CD4-positive, alpha-beta T cell treated with Interleukin-15 for 1 hour (primary cell): ENCODE results near the gene GPR25.

Source experiments
- DNase-seq: peaks from one replicate; pipeline ENCODE4 v3.0.0-alpha.2; 2020

GPR25 gene

DNA sequence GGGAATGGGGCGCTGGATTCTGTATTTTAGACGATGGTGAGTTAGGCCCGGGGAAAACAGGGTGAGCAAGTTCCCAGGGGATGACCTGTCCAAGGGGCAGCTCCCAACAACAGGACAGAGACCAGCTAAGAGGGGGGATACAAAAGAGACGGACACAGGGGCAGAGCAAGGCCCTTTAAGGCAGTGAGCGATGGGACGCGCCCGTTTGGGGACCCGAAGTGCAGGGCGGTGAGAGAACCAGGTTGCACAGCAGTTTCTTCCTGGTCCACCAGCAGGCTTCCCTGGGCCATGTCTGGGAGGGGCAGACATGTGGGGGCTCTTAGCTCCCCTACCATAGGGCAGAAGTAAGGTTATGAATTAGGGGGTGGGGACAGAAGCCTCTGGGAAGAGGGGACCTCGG is 43.9 kb downstream of the GPR25 start:
- DNase-seq = peak; percentile 15

DNA sequence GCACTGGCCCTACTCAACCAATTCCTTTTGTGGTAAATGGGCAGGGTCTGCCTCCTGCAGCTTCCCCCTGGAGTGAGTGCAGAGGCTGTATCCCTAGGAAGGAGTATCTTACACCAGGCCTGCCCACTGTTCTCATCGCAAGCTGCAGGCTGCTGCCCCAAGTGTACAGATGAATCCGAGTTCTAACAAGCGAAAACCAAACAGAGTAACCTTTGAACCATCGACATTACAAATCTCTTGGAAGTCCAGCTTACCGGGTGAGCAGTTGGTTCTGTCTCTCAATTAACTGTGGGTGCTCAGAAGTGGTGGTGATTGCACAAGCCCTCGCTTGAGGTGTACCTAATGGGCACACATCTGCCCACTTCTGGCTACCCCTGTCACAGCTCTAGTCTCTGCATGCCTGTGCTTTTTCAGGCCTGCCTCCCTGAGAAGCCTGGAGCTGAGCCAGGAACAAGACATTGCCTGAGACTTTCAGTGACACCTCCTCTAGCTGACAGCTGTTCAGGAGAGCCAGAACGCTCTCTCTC is 44.6 kb downstream of the GPR25 start:
- peak; percentile 9 for DNase-seq

- DNase-seq = no peak
Measured at GRCh38 chr1:200918006-200918405, 45.2 kb downstream of the GPR25 start.

- DNase-seq = peak; percentile 9
Measured at GRCh38 chr1:200919386-200919785, 46.6 kb downstream of the GPR25 start.

DNA sequence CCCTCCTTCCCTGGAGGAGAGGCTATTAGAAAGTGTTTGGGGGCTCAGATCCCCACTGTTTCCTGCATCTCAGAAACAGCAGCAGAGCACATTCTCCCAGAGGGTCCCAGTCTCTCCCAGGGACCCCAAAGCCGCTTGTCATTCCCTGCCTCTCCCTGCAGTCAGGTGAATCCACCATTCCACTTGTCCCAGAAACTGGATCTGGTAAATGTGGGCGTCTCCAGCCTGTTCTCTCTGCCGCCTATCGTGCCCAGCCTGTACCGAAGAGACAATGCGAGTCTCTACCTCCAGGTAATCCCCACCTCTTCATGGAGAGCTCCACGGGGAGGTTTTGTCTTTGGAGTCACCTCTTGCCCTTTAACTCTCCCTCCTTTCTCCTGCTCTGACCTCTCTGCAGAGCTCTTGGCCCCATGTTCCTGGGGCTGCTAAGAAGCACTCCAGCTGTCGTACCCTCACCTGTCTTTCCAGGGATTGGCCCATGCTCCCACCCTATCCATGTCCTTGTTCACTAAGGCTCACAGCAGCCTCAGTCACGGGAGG is 48.9 kb downstream of the GPR25 start:
- no peak for DNase-seq

DNA sequence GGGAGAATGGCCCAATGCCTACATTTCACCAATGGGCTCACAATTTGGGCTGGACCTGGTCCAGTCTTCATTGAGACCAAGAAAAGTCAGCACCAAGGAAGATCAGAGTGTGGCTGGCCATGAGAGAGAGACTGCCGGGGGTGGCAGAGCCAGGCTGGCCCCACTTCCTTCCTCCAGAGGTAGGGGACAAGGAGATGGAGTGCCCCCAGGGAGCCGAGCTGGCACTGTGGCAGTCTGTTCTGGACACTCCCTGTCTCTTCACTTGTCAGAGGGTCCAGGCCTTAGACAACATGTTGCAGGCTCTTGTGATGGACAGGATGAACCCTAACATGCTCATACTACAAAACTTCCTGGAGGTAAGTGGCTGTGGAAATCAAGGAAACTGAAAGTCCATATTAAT is 49.6 kb downstream of the GPR25 start:
- no peak for DNase-seq

GRCh38 chr1:200923601-200924000 is 50.8 kb downstream of the GPR25 start:
- no peak for DNase-seq
